ENCODE results near the gene ATG4C. TPM values are rescaled to one million over a fixed set of nuclear protein-coding genes. Genes with fewer than 3 reads are reported as not detected.

Gene ATG4C
- total RNA-seq, 2 experiments from 2014 or later = 16.2 to 17.7 TPM

GRCh38 chr1:62897788-62898187 is 113.9 kb downstream of the ATG4C start:
- no peaks in the 10 kb centered on the region for H3K27me3 Mint-ChIP-seq
- ATAC-seq = no peak
- no peak overlapping the region for H3K4me3 Mint-ChIP-seq
- ChIA-PET POLR2A (no interaction called here), CTCF (interaction anchor here (0.8 kb wide), 1 partner anchor 58 kb away, joined by 3 read pairs; no protein-coding TSS in a partner anchor)
- H3K27ac Mint-ChIP-seq = no peak overlapping the region
- H3K4me1 Mint-ChIP-seq = no peaks in the 10 kb centered on the region
- H3K9me3 Mint-ChIP-seq (ENCODE audit: low read depth) = no peaks in the 10 kb centered on the region
- intact Hi-C loops (cut with DNase I, micrococcal nuclease) = no loop called here
- no peak for DNase-seq
- no peaks in the 10 kb centered on the region for H3K36me3 Mint-ChIP-seq (ENCODE audit: low read depth)

GRCh38 chr1:62900566-62900965 is 116.6 kb downstream of the ATG4C start:
- CTCF ChIA-PET = interaction anchor here (0.6 kb wide), 1 partner anchor 43 kb away, joined by 3 read pairs; no protein-coding TSS in a partner anchor
- Mint-ChIP-seq H3K27ac (no peak overlapping the region), H3K4me1 (no peaks in the 10 kb centered on the region), H3K36me3 (ENCODE audit: low read depth) (no peaks in the 10 kb centered on the region), H3K4me3 (no peak overlapping the region), H3K27me3 (no peaks in the 10 kb centered on the region), H3K9me3 (ENCODE audit: low read depth) (no peaks in the 10 kb centered on the region)
- POLR2A ChIA-PET = no interaction called here
- DNase-seq (no peak), ATAC-seq (no peak)
- intact Hi-C loops (cut with DNase I, micrococcal nuclease) = no loop called here

- H3K4me3 Mint-ChIP-seq = no peak overlapping the region
Measured at GRCh38 chr1:62901650-62902049, 117.7 kb downstream of the ATG4C start.

GRCh38 chr1:62903522-62903921 is 119.6 kb downstream of the ATG4C start:
- ATAC-seq = no peak
- Mint-ChIP-seq H3K27ac (no peak overlapping the region), H3K9me3 (ENCODE audit: low read depth) (no peaks in the 10 kb centered on the region), H3K36me3 (ENCODE audit: low read depth) (no peaks in the 10 kb centered on the region), H3K4me1 (peaks cover 4% of the 10 kb centered on the region), H3K4me3 (no peak overlapping the region), H3K27me3 (no peaks in the 10 kb centered on the region)
- ChIA-PET CTCF (interaction anchor here (1.1 kb wide), 1 partner anchor 317 kb away, joined by 3 read pairs; no protein-coding TSS in a partner anchor), POLR2A (no interaction called here)
- no peak for DNase-seq
- intact Hi-C loops (cut with DNase I, micrococcal nuclease) = no loop called here

More at GRCh38 chr1:62901650-62902049, 117.7 kb downstream of the ATG4C start:
- Mint-ChIP-seq H3K9me3 (ENCODE audit: low read depth) (no peaks in the 10 kb centered on the region), H3K27me3 (no peaks in the 10 kb centered on the region), H3K27ac (no peak overlapping the region), H3K4me1 (no peaks in the 10 kb centered on the region), H3K36me3 (ENCODE audit: low read depth) (no peaks in the 10 kb centered on the region)
- intact Hi-C loops (cut with DNase I, micrococcal nuclease) = no loop called here
- ATAC-seq (no peak), DNase-seq (no peak)
- POLR2A ChIA-PET = no interaction called here
- CTCF ChIA-PET = interaction anchor here (1.2 kb wide), 1 partner anchor 61 kb away, joined by 4 read pairs; no protein-coding TSS in a partner anchor

- H3K27ac Mint-ChIP-seq = no peak overlapping the region
- H3K4me1 Mint-ChIP-seq = peaks cover 9% of the 10 kb centered on the region
- POLR2A ChIA-PET = no interaction called here
- no peaks in the 10 kb centered on the region for H3K9me3 Mint-ChIP-seq (ENCODE audit: low read depth)
- H3K27me3 Mint-ChIP-seq = no peaks in the 10 kb centered on the region
- ATAC-seq (no peak), DNase-seq (no peak)
- CTCF ChIA-PET = interaction anchor here (0.6 to 1.1 kb wide), 2 partner anchors 316 to 1587 kb away, joined by 3 read pairs; no protein-coding TSS in a partner anchor
- no peak overlapping the region for H3K4me3 Mint-ChIP-seq
- H3K36me3 Mint-ChIP-seq (ENCODE audit: low read depth) = no peaks in the 10 kb centered on the region
- intact Hi-C loops (cut with DNase I, micrococcal nuclease) = no loop called here
Measured at GRCh38 chr1:62903982-62904855, 120.3 kb downstream of the ATG4C start.

- Mint-ChIP-seq H3K36me3 (ENCODE audit: low read depth) (no peaks in the 10 kb centered on the region), H3K27me3 (no peaks in the 10 kb centered on the region), H3K9me3 (ENCODE audit: low read depth) (no peaks in the 10 kb centered on the region), H3K27ac (no peak overlapping the region), H3K4me3 (no peak overlapping the region), H3K4me1 (peaks cover 9% of the 10 kb centered on the region)
- DNase-seq = no peak
- intact Hi-C loops (cut with DNase I, micrococcal nuclease) = loop anchor here in 1 of 2 experiments (5.0 kb wide), 1 partner anchor 63 kb away; no protein-coding TSS in a partner anchor
- ATAC-seq = no peak
- CTCF ChIA-PET = interaction anchor here (0.6 kb wide), 1 partner anchor 1588 kb away, joined by 3 read pairs; no protein-coding TSS in a partner anchor
- POLR2A ChIA-PET = no interaction called here
Measured at GRCh38 chr1:62904856-62905225, 120.9 kb downstream of the ATG4C start.

- Mint-ChIP-seq H3K36me3 (ENCODE audit: low read depth) (no peaks in the 10 kb centered on the region), H3K27me3 (no peaks in the 10 kb centered on the region), H3K9me3 (ENCODE audit: low read depth) (no peaks in the 10 kb centered on the region), H3K27ac (no peak overlapping the region), H3K4me3 (no peak overlapping the region), H3K4me1 (peaks cover 9% of the 10 kb centered on the region)
- DNase-seq (no peak), ATAC-seq (no peak)
- POLR2A ChIA-PET = no interaction called here
- intact Hi-C loops (cut with DNase I, micrococcal nuclease) = loop anchor here in 1 of 2 experiments (5.0 kb wide), 1 partner anchor 63 kb away; no protein-coding TSS in a partner anchor
- CTCF ChIA-PET = interaction anchor here (0.6 to 0.7 kb wide), 2 partner anchors 21 to 1589 kb away, joined by 3 to 4 read pairs; no protein-coding TSS in a partner anchor
Measured at GRCh38 chr1:62905309-62905708, 121.4 kb downstream of the ATG4C start.

- DNase-seq (no peak), ATAC-seq (no peak)
- ChIA-PET POLR2A (no interaction called here), CTCF (interaction anchor here (0.6 to 1.1 kb wide), 5 partner anchors 11 to 412 kb away, joined by 3 to 4 read pairs (median 3); no protein-coding TSS in a partner anchor)
- Mint-ChIP-seq H3K27me3 (no peaks in the 10 kb centered on the region), H3K9me3 (ENCODE audit: low read depth) (no peaks in the 10 kb centered on the region), H3K4me3 (no peak overlapping the region), H3K4me1 (peaks cover 9% of the 10 kb centered on the region), H3K27ac (no peak overlapping the region), H3K36me3 (ENCODE audit: low read depth) (no peaks in the 10 kb centered on the region)
- intact Hi-C loops (cut with DNase I, micrococcal nuclease) = loop anchor here in 1 of 2 experiments (5.0 kb wide), 1 partner anchor 64 kb away; no protein-coding TSS in a partner anchor
Measured at GRCh38 chr1:62905872-62906271, 121.9 kb downstream of the ATG4C start.

GRCh38 chr1:62906428-62906886 is 122.5 kb downstream of the ATG4C start:
- Mint-ChIP-seq H3K27me3 (no peaks in the 10 kb centered on the region), H3K4me3 (no peak overlapping the region), H3K36me3 (ENCODE audit: low read depth) (no peaks in the 10 kb centered on the region), H3K4me1 (peaks cover 9% of the 10 kb centered on the region), H3K9me3 (ENCODE audit: low read depth) (no peaks in the 10 kb centered on the region), H3K27ac (no peak overlapping the region)
- CTCF ChIA-PET = interaction anchor here (0.6 to 1.1 kb wide), 4 partner anchors 11 to 411 kb away, joined by 3 to 4 read pairs (median 3); no protein-coding TSS in a partner anchor
- ATAC-seq = no peak
- DNase-seq = peak; percentile 11
- POLR2A ChIA-PET = interaction anchor here (0.6 kb wide), 1 partner anchor 120 kb away, joined by 3 read pairs; no protein-coding TSS in a partner anchor
- intact Hi-C loops (cut with DNase I, micrococcal nuclease) = loop anchor here in 1 of 2 experiments (5.0 kb wide), 1 partner anchor 64 kb away; no protein-coding TSS in a partner anchor

- Mint-ChIP-seq H3K4me3 (no peak overlapping the region), H3K9me3 (ENCODE audit: low read depth) (no peaks in the 10 kb centered on the region), H3K36me3 (ENCODE audit: low read depth) (no peaks in the 10 kb centered on the region), H3K27ac (no peak overlapping the region), H3K27me3 (no peaks in the 10 kb centered on the region), H3K4me1 (peaks cover 9% of the 10 kb centered on the region)
- DNase-seq = no peak
- intact Hi-C loops (cut with DNase I, micrococcal nuclease) = loop anchor here in 1 of 2 experiments (5.0 kb wide), 1 partner anchor 66 kb away; no protein-coding TSS in a partner anchor
- ChIA-PET POLR2A (no interaction called here), CTCF (interaction anchor here (1.0 to 1.5 kb wide), 2 partner anchors 9 to 66 kb away, joined by 3 to 6 read pairs; no protein-coding TSS in a partner anchor)
- no peak for ATAC-seq
Measured at GRCh38 chr1:62908168-62908695, 124.3 kb downstream of the ATG4C start.

GRCh38 chr1:62912028-62912638 is 128.2 kb downstream of the ATG4C start:
- H3K27me3 Mint-ChIP-seq = peaks cover 2% of the 10 kb centered on the region
- CTCF ChIA-PET = interaction anchor here (0.6 to 1.4 kb wide), 5 partner anchors 13 to 70 kb away, joined by 3 to 4 read pairs (median 3); no protein-coding TSS in a partner anchor
- H3K4me1 Mint-ChIP-seq = peaks cover 9% of the 10 kb centered on the region
- intact Hi-C loops (cut with DNase I, micrococcal nuclease) = no loop called here
- ATAC-seq = no peak
- POLR2A ChIA-PET = no interaction called here
- H3K27ac Mint-ChIP-seq = no peak overlapping the region
- H3K36me3 Mint-ChIP-seq (ENCODE audit: low read depth) = no peaks in the 10 kb centered on the region
- peak; percentile 7 for DNase-seq
- no peak overlapping the region for H3K4me3 Mint-ChIP-seq
- H3K9me3 Mint-ChIP-seq (ENCODE audit: low read depth) = no peaks in the 10 kb centered on the region

Data from activated CD4-positive, alpha-beta T cell treated with anti-CD3 and anti-CD28 coated beads for 36 hours (primary cell).